GM12878 (cell line): ENCODE measurements around the gene FAM171A1. TPM values are rescaled to one million over a fixed set of nuclear protein-coding genes. Genes with fewer than 3 reads are reported as not detected.

ENCODE experiments used
- ATAC-seq: fragments of 200-7000 bp; cut with Tn5 transposase; 3 replicates; pipeline ENCODE4 v1.9.1; 2020; ENCODE audit warnings: mild to moderate bottlenecking, moderate library complexity
- BruUV-seq: library from RNA; stranded (reverse); fragments of 400-500 nt; replicated peaks from 2 replicates; lab custom pipeline; 2021; lab: Mats Ljungman, UMichigan
- CTCF ChIA-PET: fragments of 300-600 bp; sonication (Branson Sonifier 250); formaldehyde crosslinking; extraction: SDS; loops from one replicate; lab custom pipeline; 2021; ENCODE audit warnings: inconsistent platforms; lab: Yijun Ruan, JAX
- POLR2A ChIA-PET: fragments of 350-600 bp; formaldehyde crosslinking; extraction: SDS; loops from one replicate; lab custom pipeline; 2021; ENCODE audit warnings: inconsistent platforms; lab: Charles Lee
- RAD21 ChIA-PET: fragments of 300-600 bp; sonication (Branson Sonifier 250); formaldehyde crosslinking; loops from one replicate; lab custom pipeline; 2023; ENCODE audit warnings: antibody characterized with exemption; ENCODE audit not compliant: unreplicated experiment; lab: Charles Lee
- SMC1A ChIA-PET: fragments of 300-600 bp; sonication (Branson Sonifier 250); formaldehyde crosslinking; loops from one replicate; lab custom pipeline; 2023; ENCODE audit not compliant: unreplicated experiment, uncharacterized antibody; lab: Charles Lee
- DNase-seq: peaks from one replicate; pipeline ENCODE4 v3.0.0-alpha.2; 2011; ENCODE audit warnings: low read depth, low spot score
- FAIRE-seq: peaks from 3 replicates; lab custom pipeline; 2011; peaks lifted over from hg19 to GRCh38; lab: Jason Lieb, UNC
- H2AFZ ChIP-seq: 2 replicates; pipeline ENCODE4 v1.6.0; 2011; ENCODE audit warnings: low read depth, low read length, control low read depth; ENCODE audit not compliant: control insufficient read depth
- H3K27ac ChIP-seq: 2 replicates; pipeline ENCODE4 v1.5.1; 2011; ENCODE audit warnings: control low read depth; ENCODE audit not compliant: control insufficient read depth, insufficient read depth
- H3K27me3 ChIP-seq, 2 experiments: replicated peaks in 1 of 2; 2 replicates each; pipeline versions ENCODE4 v1.6.0 to v1.6.1; 2011; ENCODE audit warnings: low read length in 1 of 2; ENCODE audit not compliant: control insufficient read depth in 2 of 2, insufficient read depth in 2 of 2
- H3K36me3 ChIP-seq, 2 experiments: 2 replicates each; pipeline ENCODE4 v1.5.1; 2011; ENCODE audit warnings: low read length in 1 of 2; ENCODE audit not compliant: control insufficient read depth in 2 of 2, insufficient read depth in 2 of 2
- H3K4me1 ChIP-seq: 2 replicates; pipeline ENCODE4 v1.6.1; 2011; ENCODE audit warnings: mild to moderate bottlenecking, low read length, moderate library complexity, mixed read lengths; ENCODE audit not compliant: control insufficient read depth, insufficient read depth
- H3K4me2 ChIP-seq: 2 replicates; pipeline ENCODE4 v1.6.0; 2011; ENCODE audit warnings: control low read depth; ENCODE audit not compliant: control insufficient read depth, insufficient read depth
- H3K4me3 ChIP-seq: fragments of 200-600 bp; sonication (generic); 2 replicates; pipeline ENCODE4 v1.5.1; 2016
- H3K79me2 ChIP-seq: 2 replicates; pipeline ENCODE4 v1.6.0; 2011; ENCODE audit warnings: low read length; ENCODE audit not compliant: control insufficient read depth, insufficient read depth
- H3K9ac ChIP-seq: 2 replicates; pipeline ENCODE4 v1.8.0; 2011; ENCODE audit warnings: low read length, control low read depth, mixed read lengths; ENCODE audit not compliant: control insufficient read depth, insufficient read depth
- H3K9me3 ChIP-seq: replicated peaks from 3 replicates; pipeline ENCODE4 v1.5.1; 2011; ENCODE audit warnings: mild to moderate bottlenecking, low read length; ENCODE audit not compliant: control insufficient read depth, insufficient read depth
- H4K20me1 ChIP-seq: 2 replicates; pipeline ENCODE4 v1.6.0; 2011; ENCODE audit not compliant: control insufficient read depth, insufficient read depth
- ASH2L ChIP-seq: fragments of 300-600, 200-600 bp; sonication (generic); IDR thresholded peaks from 2 replicates; pipeline ENCODE4 v1.6.1; 2017; ENCODE audit warnings: low read depth, mild to moderate bottlenecking, borderline replicate concordance
- FOXM1 ChIP-seq: IDR thresholded peaks from 2 replicates; pipeline ENCODE4 v1.6.1; 2012; ENCODE audit warnings: low read depth, mild to moderate bottlenecking, inconsistent platforms, low read length, moderate library complexity
- MYB ChIP-seq: fragments of 150-350 bp; IDR thresholded peaks from 2 replicates; pipeline ENCODE4 v1.6.1; 2014; ENCODE audit warnings: mild to moderate bottlenecking, low read depth, low read length, borderline replicate concordance
- PAX5 ChIP-seq: IDR thresholded peaks from 2 replicates; pipeline ENCODE4 v1.6.1; 2011; ENCODE audit warnings: low read depth, low read length, borderline replicate concordance
- RBBP5 ChIP-seq: fragments of 200-600 bp; sonication (generic); conservative IDR thresholded peaks from 2 replicates; pipeline ENCODE4 v1.6.1; 2016
- RUNX3 ChIP-seq: IDR thresholded peaks from 2 replicates; pipeline ENCODE4 v1.6.1; 2012; ENCODE audit warnings: low read length, inconsistent platforms
- SPI1 ChIP-seq: IDR thresholded peaks from 2 replicates; pipeline ENCODE4 v1.6.1; 2011; ENCODE audit warnings: low read depth, mild to moderate bottlenecking, low read length, moderate library complexity, borderline replicate concordance; ENCODE audit not compliant: insufficient read depth
- ZBTB11 ChIP-seq: fragments of 450-650 bp; formaldehyde crosslinking; IDR thresholded peaks from 2 replicates; pipeline ENCODE4 v1.5.0; 2022; ENCODE audit warnings: mild to moderate bottlenecking, missing genetic modification characterization
- ZNF622 ChIP-seq: fragments of 450-650 bp; IDR thresholded peaks from 2 replicates; pipeline ENCODE4 v1.6.1; 2017; ENCODE audit warnings: mild to moderate bottlenecking, inconsistent platforms
- WGBS: methylation state at CpG from one replicate; pipeline ENCODE4 v1.1.6; 2016; ENCODE audit warnings: low lambda C conversion rate; ENCODE audit not compliant: insufficient replicate concordance, insufficient coverage; ENCODE audit errors: missing lambda C conversion rate; 5-methylcytosine and 5-hydroxymethylcytosine counted together
- in situ Hi-C: fragments of 300-500 bp; cut with MboI; formaldehyde crosslinking; loops from 9 replicates; pipeline ENCODE4 v1.14.3; 2018; ENCODE audit warnings: mixed read lengths
- intact Hi-C: fragments of 100-400 bp; cut with micrococcal nuclease; formaldehyde crosslinking; loops from one replicate; pipeline ENCODE4 v1.14.2; 2022; ENCODE audit not compliant: unreplicated experiment
- polyA plus RNA-seq, 11 experiments: library from polyadenylated mRNA; depleted of rRNA in 4 of 11; unstranded in 6 of 11; stranded (reverse) in 5 of 11; fragments of >200 nt; fragmentation: Nextera tagmentation in 4 of 11; fragmentation: Illumina TruSeq in 1 of 11; extraction: Ambion mirVana in 4 of 11; extraction: Trizol in 1 of 11; gene quantifications; 1 replicate in 1 of 11; 2 replicates in 10 of 11; pipeline versions ENCODE4 v1.2.1 to v1.2.3, GENCODE V29; 2011 to 2016; ENCODE audit warnings: inconsistent platforms in 2 of 11, missing spikeins in 2 of 11, low read depth in 1 of 11
- total RNA-seq, 4 experiments: library from RNA; depleted of rRNA in 3 of 4; stranded (reverse); fragments of >200 nt in 3 of 4; fragmentation: Illumina TruSeq in 1 of 4; extraction: Trizol in 1 of 4; gene quantifications; 2 replicates each; pipeline versions ENCODE4 v1.2.1 to v1.2.3, GENCODE V29; 2013 to 2021
- TF ChIP-seq, protein P1 (sequence below): fragments of 450-650 bp; IDR thresholded peaks from 2 replicates; pipeline ENCODE4 v1.6.1; 2017; ENCODE audit warnings: antibody characterized with exemption, mild to moderate bottlenecking, moderate library complexity
- TF ChIP-seq, protein P2 (sequence below): fragments of 450-650 bp; formaldehyde crosslinking; IDR thresholded peaks from 2 replicates; pipeline ENCODE4 v1.4.0; 2020; ENCODE audit warnings: mild to moderate bottlenecking, moderate library complexity

The FAM171A1 gene
- total and polyA plus RNA-seq, 10 of the 15 experiments (the other 5 are each of a cell fraction or from before 2014, with no cell fraction given), result 0.05 to 0.28 (median 0.10) TPM; not detected in 1

DNA sequence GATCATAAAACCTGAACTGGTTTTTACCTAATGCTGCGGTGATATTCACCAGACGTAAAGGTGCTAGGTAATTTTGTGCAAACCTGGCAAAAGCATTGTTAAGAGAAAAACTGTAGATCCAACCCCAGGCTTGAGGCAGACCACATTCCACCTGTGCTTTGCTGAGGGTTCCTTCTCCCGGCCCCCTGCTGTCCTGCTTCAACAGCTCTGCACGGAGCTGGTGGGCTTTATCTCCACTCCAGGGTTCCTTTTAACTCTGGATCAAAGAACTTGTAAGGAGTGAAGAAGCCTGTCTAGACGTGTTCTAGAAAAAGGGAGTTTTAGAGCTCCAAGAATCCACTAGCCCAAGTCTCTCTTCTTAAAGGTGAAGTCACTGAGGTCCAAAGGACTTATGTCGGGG is 115.1 kb downstream of the FAM171A1 start (continued):
- no peak for TF ChIP-seq ZBTB11 (CRISPR knock-in tag)

DNA sequence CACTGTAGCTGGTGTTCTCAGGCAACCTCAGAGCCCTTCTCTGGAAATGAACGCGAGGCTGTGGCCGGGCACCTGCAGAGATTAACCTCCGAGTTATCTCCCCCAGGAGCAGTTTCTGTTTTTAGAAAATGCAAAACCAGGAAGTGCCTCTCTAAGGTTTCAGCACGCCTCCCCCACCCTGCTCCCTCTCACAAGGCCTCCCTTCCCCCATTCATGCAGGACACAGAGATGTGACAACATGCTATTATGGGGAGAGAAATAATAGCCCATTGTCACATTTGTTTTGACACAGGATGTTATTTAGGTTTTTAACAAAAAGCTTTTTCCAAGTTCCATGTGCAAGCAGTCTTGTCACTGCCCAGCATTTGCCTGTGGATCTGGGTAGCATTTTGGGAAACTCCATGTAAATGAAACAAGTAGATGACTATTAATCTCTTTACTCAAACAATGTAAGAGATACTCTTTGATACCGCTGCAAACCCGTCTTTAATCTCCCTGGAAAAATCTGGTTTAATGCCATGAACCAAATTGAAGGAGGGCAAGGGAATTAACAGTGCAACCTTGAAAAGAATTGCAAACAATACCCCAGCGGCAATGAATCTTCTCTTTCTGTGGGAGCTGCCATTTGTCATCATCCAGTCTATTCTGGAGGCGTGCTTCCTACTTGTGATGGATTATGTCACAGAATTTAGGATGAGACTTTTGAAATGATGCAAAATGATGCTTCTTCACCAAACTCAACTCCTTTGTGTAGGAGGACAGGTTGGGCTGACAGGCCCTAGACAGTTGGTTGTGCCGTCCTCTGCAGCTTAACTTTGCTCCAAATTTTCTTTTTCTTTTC is 116.1 kb downstream of the FAM171A1 start:
- DNase-seq (no peak), ATAC-seq (peak; percentile 48), FAIRE-seq (no peak)
- intact Hi-C loops, result no loop called here
- Histone ChIP-seq H3K27ac (no peak overlapping the region), H3K9me3 (no peaks in the 10 kb centered on the region), H3K4me1 (peaks cover 5% of the 10 kb centered on the region), H2AFZ (peak overlapping the region; percentile 48), H3K27me3 (no peaks in the 10 kb centered on the region; a peak in 1 of 4 replicates), H3K36me3 (no peaks in the 10 kb centered on the region), H4K20me1 (no peaks in the 10 kb centered on the region), H3K9ac (no peak overlapping the region; the same call in 1 of the 2 replicates), H3K4me2 (peak overlapping the region; percentile 50; the same call in 1 of the 2 replicates), H3K79me2 (no peaks in the 10 kb centered on the region), H3K4me3 (peak overlapping the region; percentile 10; the same call in 1 of the 2 replicates)
- in situ Hi-C loops, result no loop called here
- WGBS, result 48% methylated on average over 10 of the region's 10 CpGs
- CTCF ChIA-PET, result no interaction called here
- POLR2A ChIA-PET, result no interaction called here
- RAD21 ChIA-PET, result no interaction called here
- SMC1A ChIA-PET, result no interaction called here
- no TSS peak for BruUV-seq
- TF ChIP-seq, protein P1, sequence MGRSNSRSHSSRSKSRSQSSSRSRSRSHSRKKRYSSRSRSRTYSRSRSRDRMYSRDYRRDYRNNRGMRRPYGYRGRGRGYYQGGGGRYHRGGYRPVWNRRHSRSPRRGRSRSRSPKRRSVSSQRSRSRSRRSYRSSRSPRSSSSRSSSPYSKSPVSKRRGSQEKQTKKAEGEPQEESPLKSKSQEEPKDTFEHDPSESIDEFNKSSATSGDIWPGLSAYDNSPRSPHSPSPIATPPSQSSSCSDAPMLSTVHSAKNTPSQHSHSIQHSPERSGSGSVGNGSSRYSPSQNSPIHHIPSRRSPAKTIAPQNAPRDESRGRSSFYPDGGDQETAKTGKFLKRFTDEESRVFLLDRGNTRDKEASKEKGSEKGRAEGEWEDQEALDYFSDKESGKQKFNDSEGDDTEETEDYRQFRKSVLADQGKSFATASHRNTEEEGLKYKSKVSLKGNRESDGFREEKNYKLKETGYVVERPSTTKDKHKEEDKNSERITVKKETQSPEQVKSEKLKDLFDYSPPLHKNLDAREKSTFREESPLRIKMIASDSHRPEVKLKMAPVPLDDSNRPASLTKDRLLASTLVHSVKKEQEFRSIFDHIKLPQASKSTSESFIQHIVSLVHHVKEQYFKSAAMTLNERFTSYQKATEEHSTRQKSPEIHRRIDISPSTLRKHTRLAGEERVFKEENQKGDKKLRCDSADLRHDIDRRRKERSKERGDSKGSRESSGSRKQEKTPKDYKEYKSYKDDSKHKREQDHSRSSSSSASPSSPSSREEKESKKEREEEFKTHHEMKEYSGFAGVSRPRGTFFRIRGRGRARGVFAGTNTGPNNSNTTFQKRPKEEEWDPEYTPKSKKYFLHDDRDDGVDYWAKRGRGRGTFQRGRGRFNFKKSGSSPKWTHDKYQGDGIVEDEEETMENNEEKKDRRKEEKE, result no peak
- TF ChIP-seq SPI1 (peak; percentile 53; the same call in 1 of the 2 replicates), FOXM1 (0 out of 2 replicates have a peak, but pooled peaks have one; percentile 30), RUNX3 (peak; percentile 40), RBBP5 (no peak), ASH2L (no peak), PAX5 (no peak), ZNF622 (no peak), MYB (no peak)
- TF ChIP-seq, protein P2, sequence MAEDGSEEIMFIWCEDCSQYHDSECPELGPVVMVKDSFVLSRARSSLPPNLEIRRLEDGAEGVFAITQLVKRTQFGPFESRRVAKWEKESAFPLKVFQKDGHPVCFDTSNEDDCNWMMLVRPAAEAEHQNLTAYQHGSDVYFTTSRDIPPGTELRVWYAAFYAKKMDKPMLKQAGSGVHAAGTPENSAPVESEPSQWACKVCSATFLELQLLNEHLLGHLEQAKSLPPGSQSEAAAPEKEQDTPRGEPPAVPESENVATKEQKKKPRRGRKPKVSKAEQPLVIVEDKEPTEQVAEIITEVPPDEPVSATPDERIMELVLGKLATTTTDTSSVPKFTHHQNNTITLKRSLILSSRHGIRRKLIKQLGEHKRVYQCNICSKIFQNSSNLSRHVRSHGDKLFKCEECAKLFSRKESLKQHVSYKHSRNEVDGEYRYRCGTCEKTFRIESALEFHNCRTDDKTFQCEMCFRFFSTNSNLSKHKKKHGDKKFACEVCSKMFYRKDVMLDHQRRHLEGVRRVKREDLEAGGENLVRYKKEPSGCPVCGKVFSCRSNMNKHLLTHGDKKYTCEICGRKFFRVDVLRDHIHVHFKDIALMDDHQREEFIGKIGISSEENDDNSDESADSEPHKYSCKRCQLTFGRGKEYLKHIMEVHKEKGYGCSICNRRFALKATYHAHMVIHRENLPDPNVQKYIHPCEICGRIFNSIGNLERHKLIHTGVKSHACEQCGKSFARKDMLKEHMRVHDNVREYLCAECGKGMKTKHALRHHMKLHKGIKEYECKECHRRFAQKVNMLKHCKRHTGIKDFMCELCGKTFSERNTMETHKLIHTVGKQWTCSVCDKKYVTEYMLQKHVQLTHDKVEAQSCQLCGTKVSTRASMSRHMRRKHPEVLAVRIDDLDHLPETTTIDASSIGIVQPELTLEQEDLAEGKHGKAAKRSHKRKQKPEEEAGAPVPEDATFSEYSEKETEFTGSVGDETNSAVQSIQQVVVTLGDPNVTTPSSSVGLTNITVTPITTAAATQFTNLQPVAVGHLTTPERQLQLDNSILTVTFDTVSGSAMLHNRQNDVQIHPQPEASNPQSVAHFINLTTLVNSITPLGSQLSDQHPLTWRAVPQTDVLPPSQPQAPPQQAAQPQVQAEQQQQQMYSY (CRISPR knock-in tag), result no peak
